Naive thymus-derived CD4-positive, alpha-beta T cell (primary cell): ENCODE results near the gene NCKAP5L. TPM values are rescaled to one million over a fixed set of nuclear protein-coding genes. Genes with fewer than 3 reads are reported as not detected.

Source experiments
- ATAC-seq: fragments of 150-1000 bp; cut with Tn5 transposase; 2 replicates; pipeline ENCODE4 v1.10.0; 2021; ENCODE audit warnings: mild to moderate bottlenecking, moderate library complexity
- CTCF ChIA-PET: fragments of 350-600 bp; sonication (Branson Sonifier 250); formaldehyde crosslinking; loops from one replicate; lab custom pipeline; 2021; ENCODE audit warnings: antibody characterized with exemption; lab: Charles Lee
- POLR2A ChIA-PET: fragments of 350-600 bp; sonication (Branson Sonifier 250); formaldehyde crosslinking; loops from one replicate; lab custom pipeline; 2021; ENCODE audit warnings: antibody characterized with exemption, inconsistent platforms; lab: Charles Lee
- DNase-seq, 9 donors: peaks; one replicate each; pipeline versions ENCODE4 v3.0.0 to v3.0.0-alpha.2; 2020 to 2022; ENCODE audit warnings: mixed read lengths in 1 of 9
- H3K27ac ChIP-seq: one replicate; pipeline ENCODE4 v1.7.0; 2013; ENCODE audit warnings: mild to moderate bottlenecking, low read depth, low read length, moderate library complexity
- H3K27me3 ChIP-seq, 2 donors: one replicate each; pipeline ENCODE4 v1.7.0; 2013; ENCODE audit warnings: low read length in 2 of 2, mild to moderate bottlenecking in 2 of 2, moderate library complexity in 2 of 2; ENCODE audit not compliant: control insufficient read depth in 2 of 2, insufficient read depth in 2 of 2
- H3K36me3 ChIP-seq, 3 experiments: 1 replicate in 2 of 3; 2 replicates in 1 of 3; pipeline ENCODE4 v1.7.0; 2013; ENCODE audit warnings: low read length in 3 of 3, mild to moderate bottlenecking in 3 of 3, moderate library complexity in 1 of 3; ENCODE audit not compliant: insufficient read depth in 3 of 3, control insufficient read depth in 2 of 3
- H3K4me1 ChIP-seq, 2 donors: one replicate each; pipeline ENCODE4 v1.7.0; 2013; ENCODE audit warnings: low read length in 2 of 2, mild to moderate bottlenecking in 2 of 2, moderate library complexity in 1 of 2; ENCODE audit not compliant: control insufficient read depth in 2 of 2, insufficient read depth in 2 of 2
- H3K4me3 ChIP-seq: 2 replicates; pipeline ENCODE4 v1.7.0; 2013; ENCODE audit warnings: mild to moderate bottlenecking, low read length
- H3K9me3 ChIP-seq, 3 experiments: 1 replicate in 2 of 3; 2 replicates in 1 of 3; pipeline ENCODE4 v1.7.0; 2013; ENCODE audit warnings: low read length in 3 of 3; ENCODE audit not compliant: control insufficient read depth in 2 of 3
- H3K27ac Mint-ChIP-seq, 9 donors: one replicate each; pipeline ENCODE4 v1.8.0; 2020 to 2022; ENCODE audit warnings: mixed read lengths in 9 of 9, mild to moderate bottlenecking in 8 of 9, moderate library complexity in 5 of 9, inconsistent platforms in 2 of 9
- H3K27me3 Mint-ChIP-seq, 5 donors: one replicate each; pipeline ENCODE4 v1.8.0; 2021 to 2022; ENCODE audit warnings: mixed read lengths in 5 of 5, mild to moderate bottlenecking in 1 of 5
- H3K36me3 Mint-ChIP-seq, 5 donors: one replicate each; pipeline ENCODE4 v1.8.0; 2020 to 2022; ENCODE audit warnings: mixed read lengths in 5 of 5, mild to moderate bottlenecking in 3 of 5, inconsistent platforms in 1 of 5
- H3K4me1 Mint-ChIP-seq, 7 donors: one replicate each; pipeline ENCODE4 v1.8.0; 2020 to 2022; ENCODE audit warnings: mixed read lengths in 7 of 7, mild to moderate bottlenecking in 3 of 7, inconsistent platforms in 1 of 7
- H3K4me3 Mint-ChIP-seq, 10 donors: one replicate each; pipeline ENCODE4 v1.8.0; 2020 to 2022; ENCODE audit warnings: mild to moderate bottlenecking in 10 of 10, mixed read lengths in 10 of 10, moderate library complexity in 6 of 10, inconsistent platforms in 2 of 10
- H3K9me3 Mint-ChIP-seq, 11 donors: one replicate each; pipeline ENCODE4 v1.8.0; 2020 to 2022; ENCODE audit warnings: mixed read lengths in 11 of 11, mild to moderate bottlenecking in 4 of 11, inconsistent platforms in 1 of 11, moderate library complexity in 1 of 11
- intact Hi-C, 2 donors: fragments of 100-400 bp; cut with micrococcal nuclease; formaldehyde crosslinking; loops; one replicate each; pipeline ENCODE4 v1.15.1; 2023
- polyA plus RNA-seq, 2 donors: library from polyadenylated mRNA; unstranded; fragments of 300-500 nt; fragmentation: Illumina TruSeq; gene quantifications; one replicate each; pipeline ENCODE4 v1.2.3, GENCODE V29; 2021
- total RNA-seq, 6 experiments: library from RNA in 5 of 6; stranded (reverse) in 5 of 6; gene quantifications; 1 replicate in 5 of 6; 2 replicates in 1 of 6; pipeline ENCODE4 v1.2.3 and lab custom pipeline; 2021 to 2026

The NCKAP5L gene
- total and polyA plus RNA-seq, 7 experiments from 2014 or later, result 1.8 to 27.5 (median 11.0) TPM

GRCh38 chr12:49842519-49843352 lies 14.5 kb upstream of the NCKAP5L start, which contains the start of gene BCDIN3D:
BCDIN3D (minus strand) TSS chr12:49843106; CDS start chr12:49843087, 19 bp downstream.
- ChIA-PET CTCF (interaction anchor here (0.6 to 1.1 kb wide), 5 partner anchors 62 to 590 kb away, joined by 3 to 5 read pairs (median 3); no protein-coding TSS in a partner anchor), POLR2A (interaction anchor here (0.7 to 4.0 kb wide), 9 partner anchors 9 to 242 kb away, joined by 3 to 43 read pairs (median 3); partner anchors contain the start of genes NCKAP5L, SMARCD1 and TMBIM6)
- H3K27ac ChIP-seq, result peak within 1 kb of the TSS; percentile 80
- H3K9me3 ChIP-seq, result no peaks in the 10 kb centered on the region
- peak within 1 kb of the TSS; percentile 73 for H3K4me3 ChIP-seq
- DNase-seq (peak; percentile 83 to 95 (median 91)), ATAC-seq (peak; percentile 96)
- Mint-ChIP-seq H3K9me3 (peaks cover 0 to 5% (median 0%) of the 10 kb centered on the region in 11 donors), H3K4me1 (peaks cover 19 to 65% (median 43%) of the 10 kb centered on the region in 7 donors), H3K27ac (peak within 1 kb of the TSS; percentile 90 to 98 (median 96)), H3K36me3 (peaks cover 0 to 4% (median 0%) of the 10 kb centered on the region in 5 donors), H3K4me3 (peak within 1 kb of the TSS; percentile 85 to 100 (median 94)), H3K27me3 (no peaks in the 10 kb centered on the region)
- H3K4me1 ChIP-seq, result peaks cover 12 to 20% of the 10 kb centered on the region in 2 donors
- intact Hi-C loops, result loop anchor here (1.0 to 10.0 kb wide), 9 partner anchors 14 to 1128 kb away; partner anchors contain the start of genes NCKAP5L (in 2 of the 2), TMBIM6 (in 2 of the 2), ASIC1 (in 1 of the 2) and CCNT1 (in 1 of the 2)
- no peaks in the 10 kb centered on the region for H3K27me3 ChIP-seq
- no peaks in the 10 kb centered on the region for H3K36me3 ChIP-seq

- H3K4me1 ChIP-seq, result peaks cover 7 to 13% of the 10 kb centered on the region in 2 donors
- Mint-ChIP-seq H3K4me1 (peaks cover 9 to 49% (median 36%) of the 10 kb centered on the region in 7 donors), H3K4me3 (no peak overlapping the region), H3K9me3 (peaks cover 0 to 4% (median 0%) of the 10 kb centered on the region in 11 donors), H3K36me3 (peaks cover 0 to 9% (median 0%) of the 10 kb centered on the region in 5 donors), H3K27me3 (no peaks in the 10 kb centered on the region), H3K27ac (peak overlapping the region in 5 of 9 donors; percentile 3 to 61 (median 20))
- H3K27ac ChIP-seq, result no peak overlapping the region
- ChIA-PET POLR2A (interaction anchor here (0.5 to 1.5 kb wide), 2 partner anchors 98 to 194 kb away, joined by 6 read pairs; partner anchors contain the start of gene TMBIM6), CTCF (interaction anchor here (0.6 to 5.3 kb wide), 17 partner anchors 8 to 227 kb away, joined by 3 to 33 read pairs (median 4); partner anchors contain the start of gene TMBIM6)
- no peaks in the 10 kb centered on the region for H3K9me3 ChIP-seq
- no peaks in the 10 kb centered on the region for H3K27me3 ChIP-seq
- ATAC-seq (peak; percentile 54), DNase-seq (peak in 7 of 9 donors; percentile 34 to 59 (median 48))
- no peaks in the 10 kb centered on the region for H3K36me3 ChIP-seq
- intact Hi-C loops, result loop anchor here (1.0 kb wide), 7 partner anchors 11 to 195 kb away; partner anchors contain the start of genes TMBIM6 (in 2 of the 2), FMNL3 (in 1 of the 2) and NCKAP5L (in 1 of the 2)
- no peak overlapping the region for H3K4me3 ChIP-seq
Observed at GRCh38 chr12:49838973-49839633, 10.9 kb upstream of the NCKAP5L start.

GRCh38 chr12:49832836-49833421 lies 4.7 kb upstream of the NCKAP5L start:
- H3K27me3 Mint-ChIP-seq, result peaks cover 0 to 8% (median 0%) of the 10 kb centered on the region in 5 donors
- peaks cover 0 to 5% (median 0%) of the 10 kb centered on the region in 5 donors for H3K36me3 Mint-ChIP-seq
- Histone ChIP-seq H3K36me3 (no peaks in the 10 kb centered on the region), H3K4me1 (peaks cover 8 to 9% of the 10 kb centered on the region in 2 donors), H3K9me3 (no peaks in the 10 kb centered on the region), H3K4me3 (no peak overlapping the region), H3K27me3 (no peaks in the 10 kb centered on the region), H3K27ac (no peak overlapping the region)
- peaks cover 0 to 3% (median 0%) of the 10 kb centered on the region in 11 donors for H3K9me3 Mint-ChIP-seq
- no peak overlapping the region for H3K4me3 Mint-ChIP-seq
- H3K4me1 Mint-ChIP-seq, result peaks cover 7 to 18% (median 12%) of the 10 kb centered on the region in 7 donors
- no peak overlapping the region for H3K27ac Mint-ChIP-seq
- ATAC-seq, result no peak
- no peak for DNase-seq
- POLR2A ChIA-PET, result no interaction called here
- intact Hi-C loops, result no loop called here
- CTCF ChIA-PET, result no interaction called here

GRCh38 chr12:49831717-49832116 lies 3.5 kb upstream of the NCKAP5L start:
- no peak overlapping the region for H3K4me3 ChIP-seq
- ChIA-PET CTCF (interaction anchor here (0.6 to 0.9 kb wide), 4 partner anchors 9 to 90 kb away, joined by 3 read pairs; partner anchors contain the start of gene TMBIM6), POLR2A (interaction anchor here (0.6 to 1.4 kb wide), 4 partner anchors 11 to 786 kb away, joined by 3 to 7 read pairs (median 4); partner anchors contain the start of genes BCDIN3D and TMBIM6)
- Mint-ChIP-seq H3K27me3 (peaks cover 0 to 12% (median 0%) of the 10 kb centered on the region in 5 donors), H3K9me3 (peaks cover 0 to 3% (median 0%) of the 10 kb centered on the region in 11 donors), H3K4me3 (no peak overlapping the region), H3K27ac (no peak overlapping the region), H3K4me1 (peaks cover 7 to 26% (median 18%) of the 10 kb centered on the region in 7 donors), H3K36me3 (peaks cover 0 to 2% (median 0%) of the 10 kb centered on the region in 5 donors)
- DNase-seq, result no peak
- H3K36me3 ChIP-seq, result no peaks in the 10 kb centered on the region
- peaks cover 8 to 16% of the 10 kb centered on the region in 2 donors for H3K4me1 ChIP-seq
- intact Hi-C loops, result no loop called here
- no peak for ATAC-seq
- H3K27me3 ChIP-seq, result no peaks in the 10 kb centered on the region
- H3K27ac ChIP-seq, result no peak overlapping the region
- no peaks in the 10 kb centered on the region for H3K9me3 ChIP-seq

- Mint-ChIP-seq H3K9me3 (peaks cover 0 to 3% (median 0%) of the 10 kb centered on the region in 11 donors), H3K27ac (peak overlapping the region in 7 of 9 donors; percentile 29 to 96 (median 66)), H3K4me1 (peaks cover 7 to 47% (median 34%) of the 10 kb centered on the region in 7 donors)
Observed at GRCh38 chr12:49827401-49828099, 663 bp downstream of the NCKAP5L start.

More at GRCh38 chr12:49827401-49828099, 663 bp downstream of the NCKAP5L start:
- ChIA-PET CTCF (interaction anchor here (0.7 to 2.5 kb wide), 3 partner anchors 11 to 86 kb away, joined by 3 to 10 read pairs (median 3); partner anchors contain the start of gene TMBIM6), POLR2A (interaction anchor here (0.6 to 4.1 kb wide), 13 partner anchors 9 to 696 kb away, joined by 3 to 43 read pairs (median 4); partner anchors contain the start of genes BCDIN3D, COX14, TMBIM6 and TUBA1B)
- Mint-ChIP-seq H3K4me3 (peak overlapping the region; percentile 73 to 99 (median 93)), H3K36me3 (peaks cover 0 to 4% (median 2%) of the 10 kb centered on the region in 5 donors), H3K27me3 (peaks cover 0 to 13% (median 0%) of the 10 kb centered on the region in 5 donors)
- no peaks in the 10 kb centered on the region for H3K9me3 ChIP-seq
- intact Hi-C loops, result loop anchor here (1.0 to 10.0 kb wide), 12 partner anchors 12 to 1995 kb away; partner anchors contain the start of genes BCDIN3D (in 2 of the 2), PRPF40B (in 2 of the 2), RACGAP1 (in 2 of the 2) and TMBIM6 (in 2 of the 2)
- ATAC-seq, result no peak
- peak overlapping the region; percentile 79 for H3K27ac ChIP-seq
- H3K36me3 ChIP-seq, result no peaks in the 10 kb centered on the region
- H3K4me1 ChIP-seq, result peaks cover 8 to 16% of the 10 kb centered on the region in 2 donors
- H3K27me3 ChIP-seq, result no peaks in the 10 kb centered on the region
- peak; percentile 29 to 57 (median 33) for DNase-seq
- H3K4me3 ChIP-seq, result peak overlapping the region; percentile 56
